C1 segment of cervical spinal cord (tissue), 14 donors: ENCODE results near the gene FAM222B.
"Not testable (repeated sequence)": the region's sequence is repeated elsewhere in the genome, so short reads cannot be mapped to it uniquely, and the experiment has no call there.

Experiments used
- DNase-seq, 14 donors: peaks; one replicate each; lab custom pipeline; 2025; lab: John Stamatoyannopoulos, UW

FAM222B gene

DNA sequence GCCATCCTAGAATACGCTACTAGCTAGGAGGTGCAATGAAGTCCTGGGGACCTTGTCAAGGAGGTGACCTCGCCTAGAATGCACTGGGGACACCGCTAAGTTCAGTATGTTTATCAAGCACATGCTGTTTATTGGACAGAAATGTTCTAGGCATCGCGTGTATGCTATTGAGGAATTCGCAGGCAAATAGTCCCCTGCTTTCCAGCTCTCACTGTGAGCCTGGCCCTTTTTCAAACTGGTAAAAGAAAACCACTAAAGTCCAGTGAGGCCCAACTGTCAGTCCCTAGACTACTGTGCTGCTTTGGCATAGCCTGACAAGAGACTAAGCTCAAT lies 1.2 kb upstream of the FAM222B start:
- DNase-seq, result no peak

DNA sequence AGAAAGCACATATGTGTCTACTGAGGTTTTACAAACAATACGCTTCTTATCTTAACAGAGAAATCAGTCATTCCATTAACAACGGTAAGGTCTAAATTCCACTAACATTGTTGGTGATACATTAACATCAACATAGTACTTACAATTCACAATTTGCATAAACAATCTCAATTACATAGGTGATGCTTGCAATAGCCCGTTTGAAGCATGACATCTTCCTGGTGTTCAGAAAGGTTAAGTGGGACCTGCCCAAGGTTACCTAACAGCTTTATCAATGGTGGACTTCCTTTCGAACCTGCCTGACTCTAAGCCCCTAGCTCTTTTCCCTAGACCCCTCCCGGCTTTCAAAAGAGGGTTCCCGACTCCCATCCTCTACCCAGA lies 699 bp downstream of the FAM222B start:
- peak in 1 of 14 donors; percentile 36 for DNase-seq

GRCh38 chr17:28839221-28839620 lies 3.4 kb downstream of the FAM222B start:
- DNase-seq, result no peak

GRCh38 chr17:28836541-28836940 lies 6.0 kb downstream of the FAM222B start:
- DNase-seq, result not testable (repeated sequence)

- DNase-seq, result no peak
Observed at GRCh38 chr17:28834420-28834819, 8.2 kb downstream of the FAM222B start.

- DNase-seq, result no peak
Observed at GRCh38 chr17:28828294-28829040, 14.1 kb downstream of the FAM222B start.

DNA sequence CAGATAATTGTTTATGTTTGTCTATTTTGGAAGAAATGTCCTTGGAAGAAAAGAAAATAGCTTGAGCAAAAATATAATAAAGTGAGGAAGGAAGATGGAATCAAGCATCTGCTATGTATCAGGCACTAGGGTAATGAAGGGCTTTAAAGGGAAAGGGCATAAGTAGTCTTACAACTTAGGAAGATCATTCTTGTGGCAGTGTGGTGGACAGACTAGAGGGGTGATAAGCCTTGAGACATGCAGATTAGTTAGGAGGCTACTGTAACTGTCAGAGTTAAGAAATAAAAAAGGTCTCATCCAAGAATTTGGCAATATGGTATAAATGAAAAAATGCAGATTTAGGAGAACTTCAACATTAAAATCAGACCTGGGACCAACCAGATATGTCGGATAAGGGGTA lies 14.9 kb downstream of the FAM222B start:
- no peak for DNase-seq

DNA sequence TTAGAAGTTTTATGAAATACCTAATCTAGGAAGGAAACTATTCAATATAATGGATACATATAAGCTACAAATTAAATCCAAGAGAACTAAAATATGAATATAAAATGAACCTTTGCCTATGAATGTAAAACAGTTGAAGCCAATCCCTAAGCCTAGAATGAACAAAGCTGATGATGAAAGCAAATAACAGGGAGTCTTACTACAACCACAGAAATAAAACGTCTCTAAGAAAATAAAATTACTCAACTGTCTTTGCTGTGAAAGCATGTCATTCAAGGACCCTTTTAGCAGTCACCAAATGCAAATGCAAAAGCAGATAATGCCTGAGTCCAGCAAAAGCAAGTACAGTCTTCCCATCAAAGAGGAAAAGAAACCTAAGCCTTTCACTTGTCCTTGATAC lies 23.0 kb downstream of the FAM222B start:
- DNase-seq, result no peak

- peak in 1 of 14 donors; percentile 2 for DNase-seq
Observed at GRCh38 chr17:28818819-28819221, 23.8 kb downstream of the FAM222B start.

- no peak for DNase-seq
Observed at GRCh38 chr17:28816540-28816939, 26.1 kb downstream of the FAM222B start.

GRCh38 chr17:28812748-28813377 lies 29.7 kb downstream of the FAM222B start:
- no peak for DNase-seq

- DNase-seq, result peak; percentile 18 to 97 (median 94)
Observed at GRCh38 chr17:28812091-28812747, 30.4 kb downstream of the FAM222B start.

DNA sequence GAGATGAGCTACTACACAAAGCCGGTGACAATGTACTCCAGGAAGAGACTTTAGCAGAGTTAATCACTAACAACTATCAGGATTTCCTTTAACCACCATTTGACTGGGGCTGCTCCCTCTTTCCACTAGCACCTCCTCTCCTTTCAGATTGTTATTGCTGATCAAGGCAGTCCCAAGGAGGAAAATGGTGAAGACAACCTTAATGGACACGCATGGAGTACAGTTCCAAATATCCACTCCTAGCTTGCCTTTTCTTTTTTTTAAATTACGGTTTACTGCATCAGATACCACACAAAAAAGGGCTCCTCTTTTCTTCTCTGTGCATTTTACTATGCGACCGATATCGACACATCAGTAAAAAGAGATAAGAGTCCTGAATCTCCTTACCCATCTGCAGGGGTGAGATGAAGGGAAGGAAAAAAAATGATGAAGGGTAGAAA lies 30.9 kb downstream of the FAM222B start:
- DNase-seq, result peak in 3 of 14 donors; percentile 6 to 59 (median 25)

DNA sequence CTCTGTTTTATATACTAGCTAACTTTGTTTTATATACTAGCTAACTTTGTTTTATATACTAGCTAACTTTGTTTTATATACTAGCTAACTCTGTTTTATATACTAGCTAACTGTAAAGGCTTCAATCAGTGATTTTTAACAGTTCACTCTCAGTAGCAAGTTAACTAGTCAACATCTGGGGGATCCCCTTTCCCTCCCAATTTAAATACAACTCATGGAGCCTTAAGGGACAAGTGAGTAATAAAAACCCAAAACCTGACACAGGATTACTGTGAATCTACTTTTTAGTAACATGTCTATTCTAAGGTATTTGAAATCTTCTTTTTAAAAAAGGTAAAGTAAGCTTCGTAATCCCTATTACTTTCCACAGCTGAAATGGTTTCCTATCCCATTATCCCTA lies 32.2 kb downstream of the FAM222B start:
- no peak for DNase-seq

DNA sequence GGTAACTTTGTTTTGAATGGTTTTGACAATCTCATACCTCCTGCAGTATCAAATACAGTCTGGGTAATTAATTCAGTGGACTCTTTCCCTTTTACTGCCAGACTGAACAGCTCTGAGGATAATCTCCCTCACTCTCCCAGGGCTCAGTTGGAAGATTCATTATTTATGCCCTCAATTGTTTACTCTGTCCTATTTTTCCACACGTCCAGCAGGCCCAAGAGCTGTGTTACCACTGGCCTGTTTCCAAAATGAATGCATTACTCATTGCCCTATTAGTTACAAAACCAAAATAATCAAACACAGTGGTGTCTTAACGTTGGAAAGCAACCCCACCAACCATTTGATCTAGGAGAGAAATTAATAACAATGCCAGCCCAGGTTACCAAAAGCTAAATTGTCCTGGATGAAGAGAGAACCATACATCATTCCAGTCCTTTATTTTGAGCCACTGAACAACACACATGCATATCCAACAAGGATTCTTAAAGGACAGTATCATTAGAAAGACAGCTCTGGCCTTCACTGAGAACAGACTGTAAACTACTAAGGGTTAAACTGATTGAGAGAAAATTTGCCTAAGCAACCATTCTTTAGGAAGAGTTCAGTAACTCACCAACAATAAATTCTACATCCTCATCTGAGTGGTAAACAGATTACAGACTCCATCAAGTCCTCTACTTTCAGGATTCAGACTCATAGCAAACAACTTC lies 34.5 kb downstream of the FAM222B start:
- DNase-seq, result peak in 3 of 14 donors; percentile 3 to 38 (median 22)

DNA sequence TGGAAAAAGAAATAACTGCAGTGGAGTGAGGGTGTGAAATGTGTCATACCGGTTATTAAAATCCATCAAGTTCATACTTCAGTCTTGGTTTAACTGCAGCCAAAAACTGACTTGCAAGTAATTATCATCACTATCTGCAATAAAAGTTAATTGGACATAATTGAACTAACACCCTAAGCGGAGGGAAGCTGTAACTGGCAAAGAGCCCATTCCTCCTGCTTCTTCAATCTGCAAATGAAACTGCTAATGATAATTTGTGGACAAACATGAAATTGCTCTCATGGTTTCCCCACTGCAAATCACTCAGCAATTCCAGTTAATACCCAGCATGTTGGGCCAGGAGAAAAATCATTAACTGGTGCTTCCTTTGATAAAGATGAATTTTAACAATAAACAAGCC lies 46.5 kb downstream of the FAM222B start:
- peak in 1 of 14 donors; percentile 1 for DNase-seq

DNA sequence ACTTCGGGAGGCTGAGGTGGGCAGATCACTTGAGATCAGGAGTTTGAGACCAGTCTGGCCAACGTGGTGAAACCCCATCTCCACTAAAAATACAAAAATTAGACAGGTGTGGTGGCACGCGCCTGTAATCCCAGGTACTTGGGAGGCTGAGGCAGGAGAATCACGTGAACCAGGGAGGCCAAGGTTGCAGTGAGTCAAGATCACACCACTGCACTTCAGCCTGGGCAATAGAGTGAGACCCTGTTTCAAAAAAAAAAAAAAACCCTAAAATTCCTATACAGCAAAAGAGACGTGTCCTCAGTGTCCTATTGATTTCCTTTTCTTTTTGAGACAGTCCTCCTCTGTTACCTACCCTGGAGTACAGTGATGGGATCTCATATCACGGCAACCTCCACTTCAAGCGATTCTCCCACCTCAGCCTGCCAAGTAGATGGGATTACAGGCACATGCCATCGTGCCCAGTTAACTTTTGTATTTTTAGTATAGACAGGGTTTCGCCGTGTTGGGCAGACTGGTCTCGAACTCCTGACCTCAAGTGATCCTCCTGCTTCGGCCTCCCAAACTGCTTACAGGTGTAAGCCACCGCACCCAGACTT lies 47.6 kb downstream of the FAM222B start:
- DNase-seq, result not testable (repeated sequence)

DNA sequence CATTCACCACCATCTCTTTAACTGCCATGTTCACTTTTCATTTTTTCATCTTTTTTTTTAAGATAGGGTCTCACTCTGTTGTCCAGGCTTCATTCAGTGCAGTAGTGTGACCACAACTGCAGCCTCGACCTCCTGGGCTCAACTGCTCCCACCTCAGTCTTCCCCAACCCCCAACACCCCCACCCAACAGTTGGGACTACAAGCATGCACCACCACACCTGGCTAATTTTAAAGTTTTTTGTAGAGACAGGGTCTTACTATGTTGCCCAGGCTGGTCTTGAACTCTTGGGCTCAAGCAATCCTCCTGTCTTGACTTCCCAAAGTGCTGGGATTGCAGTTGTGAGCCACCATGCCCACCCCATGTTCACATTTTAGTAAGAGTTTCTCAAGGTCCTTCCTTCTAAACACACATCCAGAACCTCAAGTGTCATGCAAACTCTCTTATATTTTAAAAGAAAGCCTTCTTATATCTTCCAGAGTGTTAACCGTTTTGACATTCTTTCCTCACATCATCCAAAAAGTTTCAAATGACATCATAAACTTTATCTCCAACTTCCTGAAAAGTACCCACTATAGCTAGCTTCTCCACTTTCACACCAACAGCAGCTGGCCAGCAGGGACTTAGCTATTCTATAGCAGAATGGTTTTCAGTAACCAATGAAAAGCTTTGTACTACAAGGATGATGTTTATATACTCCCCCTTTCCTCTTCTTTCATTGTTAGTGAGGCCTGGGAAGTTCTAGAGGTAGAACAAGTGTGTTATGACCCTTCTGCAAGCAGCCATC lies 49.5 kb downstream of the FAM222B start:
- DNase-seq, result no peak

DNA sequence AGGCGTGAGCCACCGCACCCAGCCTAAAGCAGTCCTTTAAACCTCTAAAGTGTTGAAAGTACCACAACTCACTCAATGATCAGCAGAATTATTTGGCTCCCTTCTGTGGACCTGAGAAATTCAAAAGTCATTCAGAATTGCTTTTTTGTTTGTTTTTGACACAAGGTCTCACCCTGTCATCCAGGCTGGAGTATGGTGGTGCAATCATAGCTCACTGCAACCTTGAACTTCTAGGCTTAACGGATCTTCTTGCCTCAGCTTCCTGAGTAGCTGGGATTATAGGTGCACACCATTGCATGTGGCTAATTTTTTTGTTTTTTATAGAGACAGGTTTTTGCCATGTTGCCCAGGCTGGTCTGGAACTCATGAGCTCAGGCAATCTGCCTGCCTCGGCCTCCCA lies 54.5 kb downstream of the FAM222B start:
- DNase-seq, result no peak

- DNase-seq, result no peak
Observed at GRCh38 chr17:28783161-28783560, 59.4 kb downstream of the FAM222B start.

- DNase-seq, result not testable (repeated sequence)
Observed at GRCh38 chr17:28779601-28780000, 63.0 kb downstream of the FAM222B start.
